ENCODE measurements around the gene GSK3A. TPM values are rescaled to one million over a fixed set of nuclear protein-coding genes. Genes with fewer than 3 reads are reported as not detected.

GSK3A gene
- total RNA-seq, 1 donor from 2014 or later = 5.2 TPM

DNA sequence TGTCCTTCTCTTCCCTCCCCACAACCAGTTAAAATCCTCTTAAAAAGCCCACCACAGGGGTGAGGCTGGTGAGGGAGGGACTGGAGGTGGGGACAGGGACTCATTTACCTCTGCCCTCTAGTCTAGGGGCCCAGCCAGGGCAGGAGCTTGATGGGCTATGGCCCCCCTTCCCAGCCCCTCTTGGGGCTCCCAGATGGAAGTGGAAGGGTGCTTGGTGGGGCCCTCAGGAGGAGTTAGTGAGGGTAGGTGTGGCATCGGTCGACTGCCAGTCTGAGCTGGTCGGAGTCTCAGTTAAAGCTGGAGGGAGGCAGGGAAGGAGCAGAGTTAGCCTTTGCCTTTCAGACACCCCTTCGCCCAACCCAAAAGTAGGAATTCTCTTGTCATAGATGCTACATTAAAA lies 11.8 kb downstream of the GSK3A start:
- no peak overlapping the region for H3K9ac ChIP-seq (ENCODE audit: low read depth in 1 of 3, low read length in 3 of 3)
- no peak overlapping the region for H3K27ac ChIP-seq (ENCODE audit: low read depth, low read length)
- no peak overlapping the region for H3K4me3 ChIP-seq (ENCODE audit: low read length in 3 of 3)
- H3K27me3 ChIP-seq (ENCODE audit: control insufficient read depth in 3 of 3, insufficient read depth in 3 of 3, low read length in 3 of 3) = no peaks in the 10 kb centered on the region
- H3K9me3 ChIP-seq (ENCODE audit: control insufficient read depth in 3 of 3, low read length in 3 of 3) = no peaks in the 10 kb centered on the region
- no peaks in the 10 kb centered on the region for H3K4me1 ChIP-seq (ENCODE audit: control insufficient read depth in 3 of 3, insufficient read depth in 3 of 3, low read length in 3 of 3)
- H3K36me3 ChIP-seq (ENCODE audit: control insufficient read depth in 3 of 3, insufficient read depth in 3 of 3, low read length in 3 of 3) = peaks cover 72 to 80% (median 76%) of the 10 kb centered on the region in 3 donors

DNA sequence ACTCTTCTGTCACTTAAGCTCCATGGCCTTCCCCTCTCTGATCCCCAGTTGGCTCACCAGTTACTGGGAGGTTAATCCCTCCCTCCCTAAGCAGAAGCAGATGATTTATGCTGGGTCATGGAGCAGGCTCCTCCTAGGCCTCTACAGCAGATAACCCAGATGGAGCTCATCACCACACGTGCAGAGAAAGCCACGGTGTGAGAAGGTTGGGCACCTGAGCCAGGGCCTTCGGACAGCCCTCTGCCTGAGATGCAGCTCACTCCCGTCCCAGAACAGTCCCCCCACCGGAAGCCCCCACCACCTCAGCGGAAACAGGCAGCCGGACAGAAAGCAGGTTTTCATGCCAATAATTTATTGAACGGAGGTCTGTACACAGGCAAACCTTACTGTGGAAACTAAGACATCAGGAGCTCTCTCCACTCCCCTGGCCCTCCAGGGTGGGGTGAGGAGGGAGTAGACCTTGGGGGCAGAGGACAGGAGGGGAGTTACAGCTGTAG lies 12.5 kb downstream of the GSK3A start:
- H3K27ac ChIP-seq (ENCODE audit: low read depth, low read length) = no peak overlapping the region
- no peaks in the 10 kb centered on the region for H3K27me3 ChIP-seq (ENCODE audit: control insufficient read depth in 3 of 3, insufficient read depth in 3 of 3, low read length in 3 of 3)
- H3K36me3 ChIP-seq (ENCODE audit: control insufficient read depth in 3 of 3, insufficient read depth in 3 of 3, low read length in 3 of 3) = peaks cover 71 to 81% (median 75%) of the 10 kb centered on the region in 3 donors
- H3K9me3 ChIP-seq (ENCODE audit: control insufficient read depth in 3 of 3, low read length in 3 of 3) = no peaks in the 10 kb centered on the region
- no peaks in the 10 kb centered on the region for H3K4me1 ChIP-seq (ENCODE audit: control insufficient read depth in 3 of 3, insufficient read depth in 3 of 3, low read length in 3 of 3)
- H3K4me3 ChIP-seq (ENCODE audit: low read length in 3 of 3) = no peak overlapping the region
- peak overlapping the region in 1 of 3 donors; percentile 35 for H3K9ac ChIP-seq (ENCODE audit: low read depth in 1 of 3, low read length in 3 of 3)

DNA sequence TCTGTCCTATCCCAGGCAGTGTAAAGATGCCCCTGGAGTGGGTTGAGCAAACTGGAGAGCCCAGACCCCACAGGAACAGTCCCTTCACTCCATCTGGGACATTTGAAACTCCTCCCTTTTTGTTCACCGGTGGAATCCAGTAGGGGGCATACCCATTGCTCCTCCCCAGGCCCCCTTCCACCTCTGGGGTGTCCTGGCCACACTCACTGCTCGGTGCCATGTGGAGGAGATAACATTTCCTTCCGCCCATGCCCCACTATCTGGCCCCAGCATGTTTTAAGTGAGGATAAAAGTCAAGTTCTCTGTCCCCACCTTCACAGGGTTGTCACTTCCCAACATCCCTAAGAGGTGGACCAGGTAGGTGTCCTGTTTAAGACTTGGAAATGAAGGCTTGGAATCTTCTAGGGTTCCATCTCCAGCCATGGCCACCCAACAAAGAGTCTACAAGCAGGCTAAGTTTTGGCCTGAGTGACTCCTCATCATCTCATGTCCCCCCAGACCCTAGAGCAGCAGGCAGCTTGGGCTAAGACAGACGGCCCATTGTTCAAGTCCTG lies 13.0 kb downstream of the GSK3A start:
- Histone ChIP-seq H3K36me3 (ENCODE audit: control insufficient read depth in 3 of 3, insufficient read depth in 3 of 3, low read length in 3 of 3) (peaks cover 73 to 84% (median 78%) of the 10 kb centered on the region in 3 donors), H3K9ac (ENCODE audit: low read depth in 1 of 3, low read length in 3 of 3) (no peak overlapping the region), H3K27me3 (ENCODE audit: control insufficient read depth in 3 of 3, insufficient read depth in 3 of 3, low read length in 3 of 3) (no peaks in the 10 kb centered on the region)

DNA sequence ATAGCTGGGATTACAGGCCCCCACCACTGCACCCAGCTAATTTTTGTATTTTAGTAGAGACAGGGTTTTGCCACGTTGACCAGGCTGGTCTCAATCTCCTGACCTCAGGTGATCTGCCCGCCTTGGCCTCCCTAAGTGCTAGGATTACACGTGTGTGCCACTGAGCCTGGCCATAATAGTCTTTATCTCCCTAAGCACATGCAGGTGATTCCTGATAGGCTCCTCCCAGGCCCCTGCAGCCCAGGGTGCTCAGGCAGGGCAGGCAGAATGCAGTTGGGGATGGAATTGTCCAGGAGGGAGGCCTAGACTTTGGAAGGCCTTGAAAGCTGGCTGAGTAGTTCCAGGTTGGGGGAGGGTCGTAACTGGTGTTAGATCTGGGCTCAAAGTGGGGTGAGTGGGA lies 13.8 kb downstream of the GSK3A start:
- H3K27me3 ChIP-seq (ENCODE audit: control insufficient read depth in 3 of 3, insufficient read depth in 3 of 3, low read length in 3 of 3) = no peaks in the 10 kb centered on the region
- no peaks in the 10 kb centered on the region for H3K9me3 ChIP-seq (ENCODE audit: control insufficient read depth in 3 of 3, low read length in 3 of 3)
- no peak overlapping the region for H3K27ac ChIP-seq (ENCODE audit: low read depth, low read length)
- no peaks in the 10 kb centered on the region for H3K4me1 ChIP-seq (ENCODE audit: control insufficient read depth in 3 of 3, insufficient read depth in 3 of 3, low read length in 3 of 3)
- H3K4me3 ChIP-seq (ENCODE audit: low read length in 3 of 3) = no peak overlapping the region
- H3K36me3 ChIP-seq (ENCODE audit: control insufficient read depth in 3 of 3, insufficient read depth in 3 of 3, low read length in 3 of 3) = peaks cover 70 to 81% (median 73%) of the 10 kb centered on the region in 3 donors
- no peak overlapping the region for H3K9ac ChIP-seq (ENCODE audit: low read depth in 1 of 3, low read length in 3 of 3)

More for the DNA sequence above, 13.0 kb downstream of the GSK3A start:
- Histone ChIP-seq H3K4me1 (ENCODE audit: control insufficient read depth in 3 of 3, insufficient read depth in 3 of 3, low read length in 3 of 3) (no peaks in the 10 kb centered on the region), H3K27ac (ENCODE audit: low read depth, low read length) (no peak overlapping the region), H3K4me3 (ENCODE audit: low read length in 3 of 3) (no peak overlapping the region), H3K9me3 (ENCODE audit: control insufficient read depth in 3 of 3, low read length in 3 of 3) (no peaks in the 10 kb centered on the region)

DNA sequence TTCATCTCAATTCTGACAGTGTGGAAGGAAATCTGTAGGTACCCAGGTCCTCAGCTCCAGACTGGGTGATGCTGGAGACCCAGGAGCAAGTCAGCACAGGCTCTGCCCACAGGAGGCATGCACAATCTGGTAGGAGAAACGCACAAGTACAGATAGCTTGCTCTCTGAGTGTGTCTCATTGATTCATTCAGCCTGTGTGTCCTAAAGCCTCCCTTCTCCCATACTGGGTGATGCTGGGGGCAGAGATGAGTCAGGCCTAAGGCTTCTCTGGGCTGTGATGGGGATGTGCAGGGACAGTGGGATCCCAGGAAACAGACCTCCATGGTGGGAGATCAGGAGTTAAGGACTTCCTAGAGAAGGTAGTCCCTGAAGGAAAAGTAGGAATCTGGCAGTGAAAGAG lies 15.5 kb downstream of the GSK3A start:
- no peak overlapping the region for H3K9ac ChIP-seq (ENCODE audit: low read depth in 1 of 3, low read length in 3 of 3)
- peaks cover 53 to 66% (median 57%) of the 10 kb centered on the region in 3 donors for H3K36me3 ChIP-seq (ENCODE audit: control insufficient read depth in 3 of 3, insufficient read depth in 3 of 3, low read length in 3 of 3)
- H3K4me1 ChIP-seq (ENCODE audit: control insufficient read depth in 3 of 3, insufficient read depth in 3 of 3, low read length in 3 of 3) = no peaks in the 10 kb centered on the region
- no peak overlapping the region for H3K27ac ChIP-seq (ENCODE audit: low read depth, low read length)
- no peaks in the 10 kb centered on the region for H3K27me3 ChIP-seq (ENCODE audit: control insufficient read depth in 3 of 3, insufficient read depth in 3 of 3, low read length in 3 of 3)
- H3K9me3 ChIP-seq (ENCODE audit: control insufficient read depth in 3 of 3, low read length in 3 of 3) = no peaks in the 10 kb centered on the region
- H3K4me3 ChIP-seq (ENCODE audit: low read length in 3 of 3) = no peak overlapping the region

- H3K27me3 ChIP-seq (ENCODE audit: control insufficient read depth in 3 of 3, insufficient read depth in 3 of 3, low read length in 3 of 3) = no peaks in the 10 kb centered on the region
- H3K27ac ChIP-seq (ENCODE audit: low read depth, low read length) = no peak overlapping the region
- H3K4me3 ChIP-seq (ENCODE audit: low read length in 3 of 3) = no peak overlapping the region
- no peak overlapping the region for H3K9ac ChIP-seq (ENCODE audit: low read depth in 1 of 3, low read length in 3 of 3)
- no peaks in the 10 kb centered on the region for H3K9me3 ChIP-seq (ENCODE audit: control insufficient read depth in 3 of 3, low read length in 3 of 3)
- peaks cover 43 to 55% (median 49%) of the 10 kb centered on the region in 3 donors for H3K36me3 ChIP-seq (ENCODE audit: control insufficient read depth in 3 of 3, insufficient read depth in 3 of 3, low read length in 3 of 3)
- H3K4me1 ChIP-seq (ENCODE audit: control insufficient read depth in 3 of 3, insufficient read depth in 3 of 3, low read length in 3 of 3) = peaks cover 4 to 6% (median 6%) of the 10 kb centered on the region in 3 donors
Observed at GRCh38 chr19:42225718-42226292, 16.6 kb downstream of the GSK3A start.

- Histone ChIP-seq H3K9ac (ENCODE audit: low read depth in 1 of 3, low read length in 3 of 3) (no peak overlapping the region), H3K27ac (ENCODE audit: low read depth, low read length) (no peak overlapping the region), H3K36me3 (ENCODE audit: control insufficient read depth in 3 of 3, insufficient read depth in 3 of 3, low read length in 3 of 3) (peaks cover 39 to 50% (median 47%) of the 10 kb centered on the region in 3 donors), H3K4me3 (ENCODE audit: low read length in 3 of 3) (no peak overlapping the region), H3K27me3 (ENCODE audit: control insufficient read depth in 3 of 3, insufficient read depth in 3 of 3, low read length in 3 of 3) (no peaks in the 10 kb centered on the region), H3K9me3 (ENCODE audit: control insufficient read depth in 3 of 3, low read length in 3 of 3) (no peaks in the 10 kb centered on the region), H3K4me1 (ENCODE audit: control insufficient read depth in 3 of 3, insufficient read depth in 3 of 3, low read length in 3 of 3) (peaks cover 8 to 12% (median 9%) of the 10 kb centered on the region in 3 donors)
Observed at GRCh38 chr19:42224940-42225717, 17.3 kb downstream of the GSK3A start.

GRCh38 chr19:42220751-42221097 lies 21.7 kb downstream of the GSK3A start:
- Histone ChIP-seq H3K27ac (ENCODE audit: low read depth, low read length) (peak overlapping the region; percentile 89), H3K9ac (ENCODE audit: low read depth in 1 of 3, low read length in 3 of 3) (peak overlapping the region; percentile 90 to 96 (median 94)), H3K4me3 (ENCODE audit: low read length in 3 of 3) (peak overlapping the region; percentile 93 to 95 (median 94)), H3K36me3 (ENCODE audit: control insufficient read depth in 3 of 3, insufficient read depth in 3 of 3, low read length in 3 of 3) (peaks cover 16 to 20% (median 16%) of the 10 kb centered on the region in 3 donors), H3K4me1 (ENCODE audit: control insufficient read depth in 3 of 3, insufficient read depth in 3 of 3, low read length in 3 of 3) (peaks cover 33 to 52% (median 36%) of the 10 kb centered on the region in 3 donors), H3K9me3 (ENCODE audit: control insufficient read depth in 3 of 3, low read length in 3 of 3) (no peaks in the 10 kb centered on the region), H3K27me3 (ENCODE audit: control insufficient read depth in 3 of 3, insufficient read depth in 3 of 3, low read length in 3 of 3) (no peaks in the 10 kb centered on the region)

DNA sequence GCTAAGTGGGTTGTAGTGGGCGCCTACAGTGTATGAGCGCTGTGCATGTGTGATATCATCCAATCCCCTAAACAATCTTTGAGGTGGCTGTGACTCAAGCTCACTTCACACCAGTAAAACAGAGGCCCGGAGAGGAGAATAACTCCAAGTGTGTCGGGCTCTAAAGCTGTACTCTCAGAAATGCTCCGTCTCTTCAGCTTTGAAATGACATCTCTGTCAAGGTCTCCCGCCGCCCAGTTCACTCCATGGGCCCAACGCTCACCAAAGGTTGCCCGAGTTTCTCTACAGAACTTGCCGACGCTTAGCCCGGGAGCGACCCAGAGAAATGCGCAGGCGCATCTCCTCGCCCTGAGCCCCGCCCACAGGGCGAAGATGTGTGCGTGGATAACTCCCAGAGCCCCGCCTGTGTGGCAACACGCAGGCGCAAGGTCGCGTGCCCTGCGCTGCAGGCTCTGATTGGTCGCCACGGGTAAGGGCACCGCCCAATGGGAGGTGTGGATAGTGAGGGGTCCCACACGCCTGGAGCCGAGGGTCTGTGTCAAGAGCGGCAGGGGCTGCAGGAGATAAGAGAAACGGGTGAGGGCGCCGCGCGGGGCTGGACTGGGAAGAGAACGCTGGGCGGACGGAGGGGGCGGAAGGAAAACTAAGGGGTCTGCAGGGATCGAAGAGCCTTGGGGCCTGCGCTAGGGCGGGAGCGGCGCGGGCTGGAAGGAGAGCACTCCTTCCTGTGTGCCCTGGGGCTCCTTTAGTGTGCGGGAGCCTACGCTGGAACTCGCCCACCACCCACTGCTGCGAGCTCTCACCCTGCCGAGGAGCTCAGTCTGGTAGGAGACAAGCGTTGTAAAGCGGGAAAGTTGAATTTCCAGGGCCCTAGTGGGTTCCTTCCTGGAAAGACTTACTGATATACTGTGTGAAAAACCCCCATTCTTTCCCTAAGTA lies 22.3 kb downstream of the GSK3A start, which contains the start of gene ZNF526:
Gene ZNF526 (plus strand): TSS at position 501 of the 939 bp plus-strand sequence. CDS start 4,092 bp downstream, outside the sequence.
- Histone ChIP-seq H3K4me1 (ENCODE audit: control insufficient read depth in 3 of 3, insufficient read depth in 3 of 3, low read length in 3 of 3) (peaks cover 35 to 59% (median 39%) of the 10 kb centered on the region in 3 donors), H3K9ac (ENCODE audit: low read depth in 1 of 3, low read length in 3 of 3) (peak within 1 kb of the TSS; percentile 90 to 96 (median 94)), H3K4me3 (ENCODE audit: low read length in 3 of 3) (peak within 1 kb of the TSS; percentile 93 to 95 (median 94)), H3K27ac (ENCODE audit: low read depth, low read length) (peak within 1 kb of the TSS; percentile 89), H3K9me3 (ENCODE audit: control insufficient read depth in 3 of 3, low read length in 3 of 3) (no peaks in the 10 kb centered on the region), H3K36me3 (ENCODE audit: control insufficient read depth in 3 of 3, insufficient read depth in 3 of 3, low read length in 3 of 3) (peaks cover 13 to 15% (median 15%) of the 10 kb centered on the region in 3 donors), H3K27me3 (ENCODE audit: control insufficient read depth in 3 of 3, insufficient read depth in 3 of 3, low read length in 3 of 3) (no peaks in the 10 kb centered on the region)
